CD4-positive, alpha-beta T cell treated with Interleukin-4 for 4 hours (primary cell): ENCODE results near the gene NDUFB1.

ENCODE experiments used
- DNase-seq: peaks from one replicate; pipeline ENCODE4 v3.0.0-alpha.2; 2020

The NDUFB1 gene

GRCh38 chr14:92088494-92088893, 33.0 kb downstream of the NDUFB1 start:
- DNase-seq: no peak

- DNase-seq: no peak
These were observed 47.0 kb downstream of the NDUFB1 start for GRCh38 chr14:92074555-92074954.
